ENCODE data around the gene HRC.

Gene HRC

GRCh38 chr19:49180659-49181058 lies 25.5 kb upstream of the HRC start:
- Histone ChIP-seq H4K91ac (ENCODE audit: low read depth, low read length) (no peak overlapping the region), H3K14ac (ENCODE audit: low read length) (no peak overlapping the region), H3K36me3 (ENCODE audit: control insufficient read depth in 1 of 2, insufficient read depth in 2 of 2, low read length in 2 of 2) (peaks cover 15 to 17% of the 10 kb centered on the region in 2 experiments), H3K4me2 (ENCODE audit: low read length) (no peak overlapping the region), H3K27me3 (ENCODE audit: insufficient read depth, low read length) (no peaks in the 10 kb centered on the region), H2BK12ac (ENCODE audit: low read length) (no peak overlapping the region), H3K4me1 (ENCODE audit: control insufficient read depth in 1 of 2, insufficient read depth in 2 of 2, low read length in 2 of 2) (no peaks in the 10 kb centered on the region), H3K9ac (ENCODE audit: low read length) (no peak overlapping the region), H3K4ac (ENCODE audit: low read depth, low read length) (no peak overlapping the region), H2BK120ac (ENCODE audit: insufficient read depth, low read length, poor library complexity) (no peak overlapping the region), H3K27ac (ENCODE audit: low read depth, low read length) (no peak overlapping the region), H3K9me3 (ENCODE audit: insufficient read depth, low read depth, low read length) (peaks cover 2% of the 10 kb centered on the region), H2AK5ac (ENCODE audit: low read length) (no peak overlapping the region), H3K23ac (ENCODE audit: low read length) (no peak overlapping the region), H4K12ac (ENCODE audit: low read depth, low read length) (no peak overlapping the region), H3K18ac (ENCODE audit: low read length) (no peak overlapping the region), H3K79me1 (ENCODE audit: low read length) (no peaks in the 10 kb centered on the region), H4K8ac (ENCODE audit: low read depth, low read length) (no peak overlapping the region), H2AFZ (ENCODE audit: insufficient read depth, low read length, poor library complexity) (no peak overlapping the region), H3K4me3 (ENCODE audit: low read depth, low read length) (no peak overlapping the region), H3K79me2 (ENCODE audit: control insufficient read depth, insufficient read depth, low read length, poor library complexity) (no peaks in the 10 kb centered on the region), H2BK5ac (ENCODE audit: low read depth, low read length, poor library complexity) (no peak overlapping the region)
- WGBS (ENCODE audit: extremely low coverage, insufficient coverage, insufficient read length), result 100% methylated on average over 1 of the region's 4 CpGs
- DNase-seq, result no peak

GRCh38 chr19:49173198-49173597 lies 18.0 kb upstream of the HRC start:
- Histone ChIP-seq H3K9ac (ENCODE audit: low read length) (no peak overlapping the region), H2AFZ (ENCODE audit: insufficient read depth, low read length, poor library complexity) (no peak overlapping the region), H4K12ac (ENCODE audit: low read depth, low read length) (no peak overlapping the region), H2AK5ac (ENCODE audit: low read length) (no peak overlapping the region), H4K8ac (ENCODE audit: low read depth, low read length) (no peak overlapping the region), H2BK5ac (ENCODE audit: low read depth, low read length, poor library complexity) (no peak overlapping the region), H3K36me3 (ENCODE audit: control insufficient read depth in 1 of 2, insufficient read depth in 2 of 2, low read length in 2 of 2) (peaks cover 23 to 41% of the 10 kb centered on the region in 2 experiments), H3K18ac (ENCODE audit: low read length) (no peak overlapping the region), H4K91ac (ENCODE audit: low read depth, low read length) (no peak overlapping the region), H2BK12ac (ENCODE audit: low read length) (no peak overlapping the region), H3K9me3 (ENCODE audit: insufficient read depth, low read depth, low read length) (no peaks in the 10 kb centered on the region), H3K79me2 (ENCODE audit: control insufficient read depth, insufficient read depth, low read length, poor library complexity) (no peaks in the 10 kb centered on the region), H3K4me3 (ENCODE audit: low read depth, low read length) (no peak overlapping the region), H3K23ac (ENCODE audit: low read length) (no peak overlapping the region), H2BK120ac (ENCODE audit: insufficient read depth, low read length, poor library complexity) (no peak overlapping the region), H3K14ac (ENCODE audit: low read length) (no peak overlapping the region), H3K27ac (ENCODE audit: low read depth, low read length) (no peak overlapping the region), H3K79me1 (ENCODE audit: low read length) (no peaks in the 10 kb centered on the region), H3K4me1 (ENCODE audit: control insufficient read depth in 1 of 2, insufficient read depth in 2 of 2, low read length in 2 of 2) (no peaks in the 10 kb centered on the region), H3K4me2 (ENCODE audit: low read length) (no peak overlapping the region), H3K27me3 (ENCODE audit: insufficient read depth, low read length) (no peaks in the 10 kb centered on the region), H3K4ac (ENCODE audit: low read depth, low read length) (no peak overlapping the region)
- DNase-seq, result no peak
- no CpG with 5 or more reads among the region's 2 CpGs for WGBS (ENCODE audit: extremely low coverage, insufficient coverage, insufficient read length)

- Histone ChIP-seq H4K12ac (ENCODE audit: low read depth, low read length) (no peak overlapping the region), H2AFZ (ENCODE audit: insufficient read depth, low read length, poor library complexity) (no peak overlapping the region), H3K23ac (ENCODE audit: low read length) (no peak overlapping the region), H3K18ac (ENCODE audit: low read length) (no peak overlapping the region), H3K9me3 (ENCODE audit: insufficient read depth, low read depth, low read length) (no peaks in the 10 kb centered on the region), H3K14ac (ENCODE audit: low read length) (no peak overlapping the region), H3K79me1 (ENCODE audit: low read length) (no peaks in the 10 kb centered on the region), H2BK5ac (ENCODE audit: low read depth, low read length, poor library complexity) (no peak overlapping the region), H3K4me1 (ENCODE audit: control insufficient read depth in 1 of 2, insufficient read depth in 2 of 2, low read length in 2 of 2) (no peaks in the 10 kb centered on the region), H3K9ac (ENCODE audit: low read length) (no peak overlapping the region), H2BK12ac (ENCODE audit: low read length) (no peak overlapping the region), H3K4ac (ENCODE audit: low read depth, low read length) (no peak overlapping the region), H4K8ac (ENCODE audit: low read depth, low read length) (no peak overlapping the region), H2AK5ac (ENCODE audit: low read length) (no peak overlapping the region), H3K27me3 (ENCODE audit: insufficient read depth, low read length) (no peaks in the 10 kb centered on the region), H4K91ac (ENCODE audit: low read depth, low read length) (no peak overlapping the region), H2BK120ac (ENCODE audit: insufficient read depth, low read length, poor library complexity) (no peak overlapping the region), H3K79me2 (ENCODE audit: control insufficient read depth, insufficient read depth, low read length, poor library complexity) (no peaks in the 10 kb centered on the region), H3K27ac (ENCODE audit: low read depth, low read length) (no peak overlapping the region), H3K4me3 (ENCODE audit: low read depth, low read length) (no peak overlapping the region), H3K36me3 (ENCODE audit: control insufficient read depth in 1 of 2, insufficient read depth in 2 of 2, low read length in 2 of 2) (peaks cover 30 to 41% of the 10 kb centered on the region in 2 experiments), H3K4me2 (ENCODE audit: low read length) (no peak overlapping the region)
- DNase-seq, result no peak
- WGBS (ENCODE audit: extremely low coverage, insufficient coverage, insufficient read length), result no CpG with 5 or more reads among the region's 23 CpGs
These were observed 13.2 kb upstream of the HRC start for GRCh38 chr19:49168421-49168820.

DNA sequence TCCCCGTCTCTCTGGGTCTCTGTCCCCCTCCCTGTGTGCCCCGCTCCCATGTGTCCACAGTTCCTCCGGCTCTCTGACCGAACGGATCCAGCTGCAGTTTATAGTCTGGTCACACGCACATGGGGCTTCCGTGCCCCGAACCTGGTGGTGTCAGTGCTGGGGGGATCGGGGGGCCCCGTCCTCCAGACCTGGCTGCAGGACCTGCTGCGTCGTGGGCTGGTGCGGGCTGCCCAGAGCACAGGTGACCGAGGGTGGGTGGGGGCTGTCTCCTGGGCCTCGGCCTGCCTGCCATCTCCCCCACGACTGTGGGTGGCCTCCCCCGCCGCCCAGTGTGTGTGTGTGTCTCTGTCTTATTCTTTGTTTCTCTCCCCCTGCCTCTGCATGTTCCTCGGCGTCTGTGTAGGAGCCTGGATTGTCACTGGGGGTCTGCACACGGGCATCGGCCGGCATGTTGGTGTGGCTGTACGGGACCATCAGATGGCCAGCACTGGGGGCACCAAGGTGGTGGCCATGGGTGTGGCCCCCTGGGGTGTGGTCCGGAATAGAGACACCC lies 12.7 kb upstream of the HRC start:
- Histone ChIP-seq H3K79me1 (ENCODE audit: low read length) (no peaks in the 10 kb centered on the region), H3K23ac (ENCODE audit: low read length) (no peak overlapping the region), H3K4ac (ENCODE audit: low read depth, low read length) (no peak overlapping the region), H2BK12ac (ENCODE audit: low read length) (no peak overlapping the region), H3K36me3 (ENCODE audit: control insufficient read depth in 1 of 2, insufficient read depth in 2 of 2, low read length in 2 of 2) (peaks cover 30 to 36% of the 10 kb centered on the region in 2 experiments), H3K79me2 (ENCODE audit: control insufficient read depth, insufficient read depth, low read length, poor library complexity) (no peaks in the 10 kb centered on the region), H3K4me1 (ENCODE audit: control insufficient read depth in 1 of 2, insufficient read depth in 2 of 2, low read length in 2 of 2) (no peaks in the 10 kb centered on the region), H4K12ac (ENCODE audit: low read depth, low read length) (no peak overlapping the region), H3K14ac (ENCODE audit: low read length) (no peak overlapping the region), H3K4me3 (ENCODE audit: low read depth, low read length) (no peak overlapping the region), H3K4me2 (ENCODE audit: low read length) (no peak overlapping the region), H2BK5ac (ENCODE audit: low read depth, low read length, poor library complexity) (no peak overlapping the region), H3K27me3 (ENCODE audit: insufficient read depth, low read length) (no peaks in the 10 kb centered on the region), H2BK120ac (ENCODE audit: insufficient read depth, low read length, poor library complexity) (no peak overlapping the region), H2AFZ (ENCODE audit: insufficient read depth, low read length, poor library complexity) (no peak overlapping the region), H3K27ac (ENCODE audit: low read depth, low read length) (no peak overlapping the region), H4K8ac (ENCODE audit: low read depth, low read length) (no peak overlapping the region), H4K91ac (ENCODE audit: low read depth, low read length) (no peak overlapping the region), H3K9me3 (ENCODE audit: insufficient read depth, low read depth, low read length) (no peaks in the 10 kb centered on the region), H2AK5ac (ENCODE audit: low read length) (no peak overlapping the region), H3K18ac (ENCODE audit: low read length) (no peak overlapping the region), H3K9ac (ENCODE audit: low read length) (no peak overlapping the region)
- no CpG with 5 or more reads among the region's 25 CpGs for WGBS (ENCODE audit: extremely low coverage, insufficient coverage, insufficient read length)
- DNase-seq, result no peak

Data from trophoblast cell (in vitro differentiated cells and primary cell).